H9 (cell line): Measurements from ENCODE around the gene TUBB1. TPM values are rescaled to one million over a fixed set of nuclear protein-coding genes. Genes with fewer than 3 reads are reported as not detected.

Experiments
- DNase-seq: peaks from one replicate; pipeline ENCODE4 v3.0.0-alpha.2; 2017
- H2AFZ ChIP-seq: one replicate; pipeline ENCODE4 v1.6.1; 2013; ENCODE audit warnings: mild to moderate bottlenecking, low read length, control low read depth, moderate library complexity
- H2AK5ac ChIP-seq: 2 replicates; pipeline ENCODE4 v1.6.1; 2013; ENCODE audit warnings: low read length, control low read depth, mixed read lengths; ENCODE audit not compliant: insufficient read length
- H2BK120ac ChIP-seq: one replicate; pipeline ENCODE4 v1.6.1; 2013; ENCODE audit warnings: low read depth, mild to moderate bottlenecking, low read length, control low read depth, inconsistent platforms; ENCODE audit not compliant: poor library complexity, severe bottlenecking
- H2BK12ac ChIP-seq: 2 replicates; pipeline ENCODE4 v1.6.1; 2013; ENCODE audit warnings: low read length, control low read depth, mixed read lengths, low read depth; ENCODE audit not compliant: insufficient read length
- H2BK15ac ChIP-seq: 2 replicates; pipeline ENCODE4 v1.6.1; 2013; ENCODE audit warnings: low read depth, low read length, control low read depth
- H2BK20ac ChIP-seq: one replicate; pipeline ENCODE4 v1.6.1; 2013; ENCODE audit warnings: low read depth, mild to moderate bottlenecking, low read length, control low read depth, inconsistent platforms; ENCODE audit not compliant: poor library complexity, severe bottlenecking
- H2BK5ac ChIP-seq: 2 replicates; pipeline ENCODE4 v1.6.1; 2013; ENCODE audit warnings: low read length, control low read depth, mixed read lengths; ENCODE audit not compliant: insufficient read length
- H3K14ac ChIP-seq: 2 replicates; pipeline ENCODE4 v1.6.1; 2013; ENCODE audit warnings: low read length, control low read depth; ENCODE audit not compliant: insufficient read depth
- H3K18ac ChIP-seq: 2 replicates; pipeline ENCODE4 v1.6.1; 2013; ENCODE audit warnings: low read depth, mild to moderate bottlenecking, mixed read lengths, low read length, control low read depth; ENCODE audit not compliant: insufficient read length
- H3K23ac ChIP-seq: 2 replicates; pipeline ENCODE4 v1.6.1; 2013; ENCODE audit warnings: low read length, control low read depth, mixed read lengths, low read depth; ENCODE audit not compliant: insufficient read length
- H3K23me2 ChIP-seq: 2 replicates; pipeline ENCODE4 v1.6.1; 2013; ENCODE audit warnings: low read depth, mild to moderate bottlenecking, mixed read lengths, low read length, control low read depth; ENCODE audit not compliant: insufficient read length, poor library complexity, severe bottlenecking
- H3K27ac ChIP-seq: 2 replicates; pipeline ENCODE4 v1.5.1; 2013; ENCODE audit warnings: low read length, control low read depth, mixed read lengths, low read depth; ENCODE audit not compliant: insufficient read length
- H3K27me3 ChIP-seq: 2 replicates; pipeline ENCODE4 v1.6.1; 2013; ENCODE audit warnings: low read length, control low read depth, inconsistent platforms; ENCODE audit not compliant: insufficient read depth
- H3K4ac ChIP-seq: 2 replicates; pipeline ENCODE4 v1.6.1; 2013; ENCODE audit warnings: low read depth, mild to moderate bottlenecking, control low read depth, inconsistent platforms, low read length, moderate library complexity
- H3K4me1 ChIP-seq: 2 replicates; pipeline ENCODE4 v1.6.1; 2013; ENCODE audit warnings: low read length, control low read depth, inconsistent platforms; ENCODE audit not compliant: insufficient read depth
- H3K4me2 ChIP-seq: 2 replicates; pipeline ENCODE4 v1.6.1; 2013; ENCODE audit warnings: low read length, control low read depth, mixed read lengths; ENCODE audit not compliant: insufficient read length, insufficient read depth
- H3K56ac ChIP-seq: 2 replicates; pipeline ENCODE4 v1.6.1; 2013; ENCODE audit warnings: low read depth, mild to moderate bottlenecking, mixed read lengths, low read length, control low read depth; ENCODE audit not compliant: insufficient read length
- H3K79me1 ChIP-seq: 2 replicates; pipeline ENCODE4 v1.6.1; 2013; ENCODE audit warnings: low read depth, mild to moderate bottlenecking, moderate library complexity, low read length, control low read depth, inconsistent platforms; ENCODE audit not compliant: insufficient read depth, poor library complexity, severe bottlenecking
- H3K79me2 ChIP-seq: 2 replicates; pipeline ENCODE4 v1.6.1; 2013; ENCODE audit warnings: low read length, control low read depth, inconsistent platforms; ENCODE audit not compliant: insufficient read depth
- H3K9ac ChIP-seq: 2 replicates; pipeline ENCODE4 v1.6.1; 2013; ENCODE audit warnings: low read length, control low read depth, mixed read lengths; ENCODE audit not compliant: insufficient read length; ENCODE audit errors: extremely low read depth
- H3K9me3 ChIP-seq: one replicate; pipeline ENCODE4 v1.6.1; 2013; ENCODE audit warnings: low read depth, low read length, inconsistent platforms; ENCODE audit not compliant: control insufficient read depth
- H3T11ph ChIP-seq: one replicate; pipeline ENCODE4 v1.6.1; 2013; ENCODE audit warnings: mild to moderate bottlenecking, low read length, control low read depth, inconsistent platforms
- H4K20me1 ChIP-seq: one replicate; pipeline ENCODE4 v1.6.1; 2013; ENCODE audit not compliant: control insufficient read depth, insufficient read length, insufficient read depth
- H4K5ac ChIP-seq: 2 replicates; pipeline ENCODE4 v1.6.1; 2013; ENCODE audit warnings: low read depth, mild to moderate bottlenecking, mixed read lengths, low read length, control low read depth; ENCODE audit not compliant: insufficient read length
- H4K8ac ChIP-seq: replicated peaks from 2 replicates; pipeline ENCODE4 v1.6.1; 2013; ENCODE audit warnings: low read length, control low read depth, mixed read lengths, low read depth; ENCODE audit not compliant: insufficient read length
- H4K91ac ChIP-seq: 2 replicates; pipeline ENCODE4 v1.6.1; 2013; ENCODE audit warnings: low read depth, mild to moderate bottlenecking, moderate library complexity, mixed read lengths, low read length, control low read depth; ENCODE audit not compliant: insufficient read length
- H3K27ac Mint-ChIP-seq, 3 experiments: 2 replicates in 2 of 3; 3 replicates in 1 of 3; pipeline ENCODE4 v1.8.0; 2020 to 2021; ENCODE audit warnings: mixed read lengths in 3 of 3, mild to moderate bottlenecking in 1 of 3, moderate library complexity in 1 of 3
- H3K27me3 Mint-ChIP-seq: 2 replicates; pipeline ENCODE4 v1.8.0; 2021; ENCODE audit warnings: low read depth, mild to moderate bottlenecking, moderate library complexity, mixed read lengths
- H3K36me3 Mint-ChIP-seq, 3 experiments: 2 replicates in 2 of 3; 3 replicates in 1 of 3; pipeline ENCODE4 v1.8.0; 2020 to 2021; ENCODE audit warnings: low read depth in 3 of 3, mixed read lengths in 3 of 3; ENCODE audit not compliant: insufficient read depth in 1 of 3
- H3K4me1 Mint-ChIP-seq, 2 experiments: 2 replicates each; pipeline ENCODE4 v1.8.0; 2020; ENCODE audit warnings: mixed read lengths in 2 of 2
- H3K4me3 Mint-ChIP-seq, 2 experiments: 2 replicates in 1 of 2; 3 replicates in 1 of 2; pipeline ENCODE4 v1.8.0; 2020 to 2021; ENCODE audit warnings: mild to moderate bottlenecking in 2 of 2, mixed read lengths in 2 of 2, moderate library complexity in 1 of 2
- H3K9me3 Mint-ChIP-seq, 2 experiments: 2 replicates in 1 of 2; 3 replicates in 1 of 2; pipeline ENCODE4 v1.8.0; 2020; ENCODE audit warnings: mild to moderate bottlenecking in 2 of 2, mixed read lengths in 2 of 2, moderate library complexity in 1 of 2
- WGBS: extraction: QIAGEN DNeasy Blood & Tissue Kit; methylation state at CpG from one replicate; pipeline ENCODE4 v1.1.7; 2013; ENCODE audit warnings: missing lambda C conversion rate, low lambda C conversion rate, mixed read lengths; ENCODE audit not compliant: insufficient read length; ENCODE audit errors: extremely low coverage; 5-methylcytosine and 5-hydroxymethylcytosine counted together
- total RNA-seq: library from RNA; stranded (reverse); gene quantifications from 2 replicates; pipeline ENCODE4 v1.2.1, GENCODE V29; 2021
- TF ChIP-seq, protein P1 (sequence below): fragments of 200-600 bp; sonication (generic); conservative IDR thresholded peaks from 3 replicates; pipeline ENCODE4 v1.8.0; 2021; ENCODE audit warnings: antibody characterized with exemption, mild to moderate bottlenecking

The TUBB1 gene
- total RNA-seq, 1 experiment from 2014 or later, result not detected

DNA sequence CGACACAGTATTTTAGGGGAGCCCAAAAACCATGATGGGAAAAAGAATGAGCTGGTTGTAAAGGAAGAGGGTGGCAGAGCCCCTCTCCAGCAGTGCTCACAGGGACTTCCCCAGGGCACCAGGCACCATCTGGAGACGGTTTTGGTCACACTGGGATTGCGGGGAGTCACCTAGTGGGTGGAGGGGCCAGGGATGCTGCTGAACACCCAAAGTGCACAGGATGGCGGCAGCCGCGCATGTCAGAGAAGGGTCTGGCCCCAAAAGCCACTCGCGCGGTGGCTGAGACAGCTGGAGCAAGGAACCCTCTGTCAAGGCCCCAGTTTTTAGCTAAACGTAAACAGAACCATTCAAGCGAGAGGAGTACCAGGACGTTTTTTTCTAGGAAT is 23.0 kb upstream of the TUBB1 start:
- H3K27ac ChIP-seq, result no peak overlapping the region
- no peaks in the 10 kb centered on the region for H3K23me2 ChIP-seq
- no peak overlapping the region for H3K27ac Mint-ChIP-seq
- DNase-seq, result no peak
- no peaks in the 10 kb centered on the region for H3K9me3 Mint-ChIP-seq
- H3K4me2 ChIP-seq, result no peak overlapping the region
- H4K8ac ChIP-seq, result no peak overlapping the region
- no peak overlapping the region for H2BK120ac ChIP-seq
- H3K9ac ChIP-seq, result no peak overlapping the region
- no peak overlapping the region for H3T11ph ChIP-seq
- no peak overlapping the region for H3K23ac ChIP-seq
- H3K79me2 ChIP-seq, result no peaks in the 10 kb centered on the region
- H4K20me1 ChIP-seq, result no peaks in the 10 kb centered on the region
- no peaks in the 10 kb centered on the region; the same call in 1 of the 2 replicates for H3K27me3 Mint-ChIP-seq
- TF ChIP-seq, protein P1, sequence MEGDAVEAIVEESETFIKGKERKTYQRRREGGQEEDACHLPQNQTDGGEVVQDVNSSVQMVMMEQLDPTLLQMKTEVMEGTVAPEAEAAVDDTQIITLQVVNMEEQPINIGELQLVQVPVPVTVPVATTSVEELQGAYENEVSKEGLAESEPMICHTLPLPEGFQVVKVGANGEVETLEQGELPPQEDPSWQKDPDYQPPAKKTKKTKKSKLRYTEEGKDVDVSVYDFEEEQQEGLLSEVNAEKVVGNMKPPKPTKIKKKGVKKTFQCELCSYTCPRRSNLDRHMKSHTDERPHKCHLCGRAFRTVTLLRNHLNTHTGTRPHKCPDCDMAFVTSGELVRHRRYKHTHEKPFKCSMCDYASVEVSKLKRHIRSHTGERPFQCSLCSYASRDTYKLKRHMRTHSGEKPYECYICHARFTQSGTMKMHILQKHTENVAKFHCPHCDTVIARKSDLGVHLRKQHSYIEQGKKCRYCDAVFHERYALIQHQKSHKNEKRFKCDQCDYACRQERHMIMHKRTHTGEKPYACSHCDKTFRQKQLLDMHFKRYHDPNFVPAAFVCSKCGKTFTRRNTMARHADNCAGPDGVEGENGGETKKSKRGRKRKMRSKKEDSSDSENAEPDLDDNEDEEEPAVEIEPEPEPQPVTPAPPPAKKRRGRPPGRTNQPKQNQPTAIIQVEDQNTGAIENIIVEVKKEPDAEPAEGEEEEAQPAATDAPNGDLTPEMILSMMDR, result no peak
- H2BK15ac ChIP-seq, result no peak overlapping the region
- no peaks in the 10 kb centered on the region for H3K79me1 ChIP-seq
- H2AFZ ChIP-seq, result no peak overlapping the region
- H3K56ac ChIP-seq, result no peak overlapping the region
- H2BK5ac ChIP-seq, result no peak overlapping the region
- no peaks in the 10 kb centered on the region for H3K4me1 ChIP-seq
- H4K91ac ChIP-seq, result no peak overlapping the region
- H3K4me3 Mint-ChIP-seq, result no peak overlapping the region
- no peaks in the 10 kb centered on the region for H3K4me1 Mint-ChIP-seq
- no peaks in the 10 kb centered on the region for H3K27me3 ChIP-seq
- H3K4ac ChIP-seq, result no peak overlapping the region
- no CpG with 5 or more reads among the region's 12 CpGs for WGBS
- H2AK5ac ChIP-seq, result no peak overlapping the region
- H4K5ac ChIP-seq, result no peak overlapping the region
- H2BK20ac ChIP-seq, result no peak overlapping the region
- no peak overlapping the region for H2BK12ac ChIP-seq
- H3K9me3 ChIP-seq, result no peaks in the 10 kb centered on the region
- no peak overlapping the region for H3K18ac ChIP-seq
- no peak overlapping the region for H3K14ac ChIP-seq
- peaks cover 22 to 72% (median 72%) of the 10 kb centered on the region in 3 experiments; a peak in 6 of 7 replicates for H3K36me3 Mint-ChIP-seq
